RCC 7860 (cell line): ENCODE measurements around the gene IFNL3.
"Not testable (repeated sequence)": the region's sequence is repeated elsewhere in the genome, so short reads cannot be mapped to it uniquely, and the experiment has no call there.

Experiments
- DNase-seq: peaks from one replicate; pipeline ENCODE4 v3.0.0-alpha.2; 2015; ENCODE audit warnings: low spot score
- FAIRE-seq: peaks from 2 replicates; lab custom pipeline; 2012; peaks lifted over from hg19 to GRCh38; lab: Jason Lieb, UNC

IFNL3 gene

GRCh38 chr19:39218230-39219007 lies 26.4 kb downstream of the IFNL3 start:
- FAIRE-seq, result no peak
- DNase-seq, result no peak

- FAIRE-seq (no peak), DNase-seq (no peak)
These were observed 27.7 kb downstream of the IFNL3 start for GRCh38 chr19:39217094-39217493.

GRCh38 chr19:39215323-39215722 lies 29.5 kb downstream of the IFNL3 start:
- not testable (repeated sequence) for FAIRE-seq, DNase-seq

- FAIRE-seq, result no peak
- no peak for DNase-seq
These were observed 32.4 kb downstream of the IFNL3 start for GRCh38 chr19:39212375-39212742.

- DNase-seq, result no peak
- no peak for FAIRE-seq
These were observed 33.0 kb downstream of the IFNL3 start for GRCh38 chr19:39211731-39212374.

- DNase-seq, result no peak
- no peak for FAIRE-seq
These were observed 35.6 kb downstream of the IFNL3 start for GRCh38 chr19:39209196-39209595.

GRCh38 chr19:39208175-39208795 lies 36.5 kb downstream of the IFNL3 start:
- DNase-seq, result no peak
- FAIRE-seq, result no peak

- DNase-seq (no peak), FAIRE-seq (no peak)
These were observed 37.4 kb downstream of the IFNL3 start for GRCh38 chr19:39207293-39207836.

- FAIRE-seq, result no peak
These were observed 38.7 kb downstream of the IFNL3 start for GRCh38 chr19:39206122-39206521.

GRCh38 chr19:39205449-39205764 lies 39.4 kb downstream of the IFNL3 start:
- FAIRE-seq (no peak), DNase-seq (no peak)

More at GRCh38 chr19:39206122-39206521, 38.7 kb downstream of the IFNL3 start:
- no peak for DNase-seq

- DNase-seq, result no peak
- FAIRE-seq, result no peak
These were observed 41.1 kb downstream of the IFNL3 start, which contains the start of gene SYCN for GRCh38 chr19:39203372-39204341. SYCN (minus strand) TSS chr19:39204263; CDS start chr19:39204254, 9 bp downstream.

- FAIRE-seq (no peak), DNase-seq (no peak)
These were observed 41.8 kb downstream of the IFNL3 start for GRCh38 chr19:39202998-39203355.

GRCh38 chr19:39200803-39201115 lies 44.0 kb downstream of the IFNL3 start:
- FAIRE-seq (no peak), DNase-seq (no peak)

- DNase-seq (no peak), FAIRE-seq (no peak)
These were observed 44.6 kb downstream of the IFNL3 start for GRCh38 chr19:39200066-39200802.

GRCh38 chr19:39199025-39199424 lies 45.8 kb downstream of the IFNL3 start:
- DNase-seq (peak; percentile 55), FAIRE-seq (no peak)

- DNase-seq (no peak), FAIRE-seq (no peak)
These were observed 47.0 kb downstream of the IFNL3 start for GRCh38 chr19:39197808-39198207.

GRCh38 chr19:39196860-39197562 lies 47.8 kb downstream of the IFNL3 start, which contains the start of gene NCCRP1:
NCCRP1 (plus strand) TSS chr19:39196964; CDS start chr19:39196983, 19 bp downstream.
- DNase-seq (no peak), FAIRE-seq (no peak)

- DNase-seq (no peak), FAIRE-seq (no peak)
These were observed 48.5 kb downstream of the IFNL3 start for GRCh38 chr19:39196320-39196719.

- FAIRE-seq, result no peak
- DNase-seq, result no peak
These were observed 49.1 kb downstream of the IFNL3 start for GRCh38 chr19:39195755-39196154.
